SIG-M5 treated with dmso at 0.1 percent for 504 hours (cell line): ENCODE measurements around the gene C1QTNF12.
"Not testable (repeated sequence)": the region's sequence is repeated elsewhere in the genome, so short reads cannot be mapped to it uniquely, and the experiment has no call there.

ENCODE experiments used
- DNase-seq: peaks from one replicate; lab custom pipeline; 2025; ENCODE audit not compliant: unreplicated experiment; lab: John Stamatoyannopoulos, UW

C1QTNF12 gene

DNA sequence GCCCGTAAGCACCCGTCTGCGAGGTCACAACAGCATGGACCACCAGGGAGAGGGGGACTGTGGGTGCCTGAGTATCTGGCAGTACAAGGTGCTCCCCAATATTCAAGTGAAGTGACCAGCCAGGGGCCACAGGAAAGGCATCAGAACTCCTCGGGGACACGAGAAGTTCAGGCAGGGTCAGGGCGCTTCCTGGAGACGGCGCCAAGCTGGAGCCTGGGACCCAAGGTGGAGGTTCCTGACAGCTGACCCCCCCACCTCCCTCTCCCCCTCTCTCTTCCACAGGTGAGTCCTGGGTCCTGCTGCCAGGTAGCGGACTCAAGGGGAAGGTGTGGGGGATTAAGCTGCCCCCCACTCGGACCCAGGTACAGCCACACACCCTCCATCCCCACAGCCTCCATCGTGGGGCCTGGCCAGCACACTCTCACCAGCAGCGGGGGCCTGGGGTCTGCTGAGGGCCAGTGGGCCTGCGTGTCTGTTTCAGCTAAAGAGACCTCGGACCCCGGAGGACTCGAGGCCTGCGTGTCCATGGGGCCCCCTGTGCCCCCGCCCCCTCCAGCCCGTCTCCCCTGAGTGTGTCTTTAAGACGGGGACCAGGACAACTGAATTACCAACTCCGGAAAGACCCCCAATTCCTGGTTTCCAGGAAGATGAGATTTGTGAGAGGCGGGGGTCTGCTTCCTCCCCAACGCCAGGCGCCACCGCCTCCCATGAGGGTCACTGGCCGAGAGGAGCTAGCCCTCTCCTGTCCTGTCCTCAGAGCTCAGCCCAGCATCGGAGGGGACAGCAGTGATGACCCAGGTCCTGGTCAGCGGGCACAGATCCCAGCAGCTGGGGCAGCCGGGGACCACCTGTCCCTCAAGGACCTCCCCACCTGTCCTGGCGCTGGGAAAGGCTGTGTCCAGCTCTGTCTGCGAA, 46.3 kb downstream of the C1QTNF12 start:
- no peak for DNase-seq

DNA sequence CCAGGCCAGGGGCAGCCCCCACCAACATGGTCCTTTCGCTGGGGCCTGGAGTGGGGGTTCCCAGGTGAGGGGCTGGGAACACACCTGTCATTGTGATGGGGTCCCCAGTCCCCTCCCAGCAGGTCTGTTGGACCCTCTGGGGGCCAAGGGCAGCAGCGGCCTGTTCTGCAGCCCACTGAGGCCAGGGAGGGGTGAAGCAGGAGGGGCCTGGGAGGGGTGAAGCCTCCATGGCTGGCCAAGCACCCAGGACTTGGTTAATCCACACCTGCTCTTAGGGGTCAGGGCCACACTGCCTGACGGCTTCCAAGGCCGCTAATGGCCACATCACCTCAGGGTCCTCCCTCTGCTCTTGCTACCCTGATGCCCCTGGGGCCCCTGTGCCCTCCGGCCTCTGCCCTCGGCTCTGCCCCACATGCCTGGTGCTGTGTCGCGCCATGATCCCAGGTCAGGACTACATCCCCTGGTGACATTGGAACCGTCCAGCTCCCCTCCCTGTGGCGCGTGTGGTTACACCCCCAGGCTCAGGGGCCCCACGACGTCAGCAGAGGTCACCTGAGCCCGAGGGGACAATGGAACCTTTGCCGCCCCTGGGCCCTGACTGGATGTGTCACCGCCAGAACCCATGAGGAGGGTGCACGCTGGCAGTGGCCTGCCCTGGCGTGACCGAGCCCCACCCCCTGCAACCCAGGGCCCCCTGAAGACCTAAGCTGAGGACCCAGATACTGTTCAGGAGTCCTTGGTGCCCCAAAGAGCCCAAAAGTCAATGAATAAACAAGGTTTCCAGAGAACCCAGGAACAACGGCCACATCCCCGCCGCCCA, 47.2 kb downstream of the C1QTNF12 start:
- DNase-seq = no peak

DNA sequence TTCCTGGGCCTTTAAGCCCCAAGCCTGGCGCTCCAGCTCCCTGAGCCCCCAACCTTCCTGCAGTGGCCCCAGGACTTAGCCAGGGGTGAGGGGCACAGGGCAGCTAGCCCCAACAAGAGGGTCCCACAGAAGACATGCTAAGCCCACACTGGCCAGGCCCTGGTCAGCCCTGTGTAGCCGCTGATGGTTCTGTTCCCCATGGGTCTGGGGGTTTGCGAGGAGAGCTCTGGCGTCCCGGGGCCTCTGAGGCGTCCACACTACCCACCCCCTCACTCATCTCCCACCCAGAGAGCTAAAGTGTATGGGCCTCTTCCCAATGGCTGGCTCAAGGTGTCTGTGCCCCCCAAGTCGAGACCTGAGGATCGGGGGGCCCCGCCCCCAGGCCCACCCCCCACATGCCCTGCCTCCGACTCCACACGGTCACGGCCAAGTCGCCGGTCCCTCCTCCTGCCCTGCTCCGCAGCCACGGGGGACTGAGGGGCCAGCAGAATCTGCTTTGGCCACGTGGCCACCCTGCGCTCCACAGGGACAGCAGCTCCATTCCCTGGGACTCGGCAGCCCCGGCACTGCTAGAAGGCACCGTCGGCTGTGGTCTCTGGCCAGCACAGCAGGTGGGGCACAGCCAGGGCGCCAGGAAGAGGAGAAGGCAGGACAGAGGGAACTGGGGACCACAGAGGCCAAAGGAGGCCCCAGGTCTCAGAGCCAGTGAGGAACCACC, 47.9 kb downstream of the C1QTNF12 start:
- DNase-seq = no peak

DNA sequence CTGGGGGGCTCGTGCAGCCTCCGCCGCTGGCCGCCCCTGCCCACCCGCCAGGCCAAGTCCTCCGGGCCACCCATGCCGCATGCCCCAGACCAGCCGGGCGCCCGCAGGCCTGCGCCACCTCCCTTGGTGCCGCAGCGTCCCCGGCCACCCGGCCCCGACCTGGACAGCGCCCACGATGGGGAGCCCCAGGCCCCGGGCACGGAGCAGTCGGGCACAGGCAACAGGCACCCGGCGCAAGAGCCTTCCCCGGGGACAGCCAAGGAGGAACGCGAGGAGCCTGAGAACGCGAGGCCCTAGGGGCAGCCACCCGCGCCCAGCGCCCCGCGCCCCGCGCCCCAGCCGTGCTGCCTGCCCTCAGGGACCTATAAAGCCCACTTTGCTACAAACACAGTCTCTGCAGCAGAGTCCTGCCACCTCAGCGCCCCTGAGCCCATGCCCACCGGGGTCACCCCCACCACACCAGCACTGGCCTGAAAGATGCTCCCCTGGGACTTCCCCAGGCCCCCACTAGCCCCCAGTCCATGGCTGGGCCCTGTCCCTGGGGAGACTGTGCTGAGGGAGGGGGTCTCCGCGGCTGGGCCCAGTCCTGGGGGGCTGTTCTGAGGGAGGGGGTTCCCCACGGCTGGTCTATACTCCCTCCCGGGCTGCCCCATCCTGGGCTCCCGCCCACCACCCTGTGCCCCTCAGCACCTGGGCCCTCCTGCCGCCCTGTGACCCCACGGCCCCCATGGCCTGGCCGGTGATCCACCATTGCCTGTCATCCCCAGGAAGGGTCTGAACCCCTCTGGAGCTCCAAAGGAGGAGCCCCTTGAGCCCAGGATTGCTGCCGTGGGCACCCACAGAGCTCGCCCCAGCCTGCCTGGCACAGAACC, 48.7 kb downstream of the C1QTNF12 start:
- no peak for DNase-seq

DNA sequence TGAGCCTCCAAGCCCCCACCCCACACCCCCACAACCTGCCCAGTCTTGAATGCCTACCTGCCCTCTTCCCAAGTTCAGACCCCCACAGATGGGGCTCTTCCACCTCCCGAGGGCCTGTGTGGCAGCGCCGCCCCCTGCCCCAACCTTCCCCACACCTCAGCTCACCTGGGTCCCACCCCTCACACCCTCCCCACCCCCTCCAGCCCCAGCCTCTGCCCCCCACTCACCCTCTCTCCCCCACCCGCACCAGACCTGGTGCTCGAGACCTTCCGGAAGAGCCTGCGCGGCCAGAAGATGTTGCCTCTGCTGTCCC, 49.4 kb downstream of the C1QTNF12 start:
- no peak for DNase-seq

DNA sequence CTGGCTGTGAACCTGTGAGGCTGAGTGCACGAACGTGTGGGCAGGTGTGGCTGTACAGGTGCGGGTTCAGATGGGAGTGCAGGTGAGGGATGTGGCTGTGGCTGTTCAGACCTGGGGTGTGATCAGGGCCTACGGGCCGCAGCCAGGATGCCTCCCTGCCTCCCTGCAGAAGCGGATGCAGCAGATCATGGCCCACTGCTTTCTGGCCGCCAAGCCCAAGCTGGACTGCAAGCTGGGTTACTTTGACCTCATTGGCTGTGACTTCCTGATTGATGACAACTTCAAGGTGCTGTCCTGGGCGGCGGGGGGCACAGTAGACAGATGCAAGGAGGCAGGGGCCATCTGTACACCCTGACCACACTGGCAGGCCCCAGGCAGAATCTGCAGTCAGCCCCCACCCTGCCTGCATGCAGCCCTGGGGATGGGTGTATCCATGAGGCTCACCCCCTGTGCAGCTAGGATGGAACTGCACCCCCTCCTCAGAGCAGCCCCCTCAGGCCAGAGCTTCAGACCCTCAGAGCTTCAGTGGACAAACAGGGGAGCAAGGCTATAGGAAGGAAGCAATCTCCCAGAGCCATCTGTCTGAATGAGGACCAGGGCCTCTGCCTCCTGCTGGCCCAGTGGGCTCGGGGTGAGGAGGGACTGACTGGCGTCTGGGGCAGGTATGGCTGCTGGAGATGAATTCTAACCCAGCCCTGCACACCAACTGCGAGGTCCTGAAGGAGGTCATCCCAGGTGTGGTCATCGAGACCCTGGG, 49.9 kb downstream of the C1QTNF12 start:
- DNase-seq = no peak

DNA sequence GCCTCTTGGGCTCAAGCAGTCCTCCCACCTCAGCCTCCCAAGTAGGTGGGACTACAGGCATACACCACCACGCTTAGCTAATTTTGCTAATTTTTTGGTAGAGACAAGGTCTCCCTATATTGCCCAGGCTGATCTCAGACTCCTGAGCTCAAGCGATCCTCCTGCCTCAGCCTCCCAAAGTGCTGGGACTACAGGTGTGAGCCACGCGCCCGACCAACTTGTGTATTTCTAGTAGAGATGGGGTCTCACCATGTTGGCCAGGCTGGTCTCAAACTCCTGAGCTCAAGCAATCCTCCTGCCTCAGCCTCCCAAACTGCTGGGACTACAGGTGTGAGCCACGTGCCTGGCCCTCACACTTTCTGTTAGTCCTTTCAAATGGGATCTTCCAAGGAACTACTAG, 50.8 kb downstream of the C1QTNF12 start:
- not testable (repeated sequence) for DNase-seq

DNA sequence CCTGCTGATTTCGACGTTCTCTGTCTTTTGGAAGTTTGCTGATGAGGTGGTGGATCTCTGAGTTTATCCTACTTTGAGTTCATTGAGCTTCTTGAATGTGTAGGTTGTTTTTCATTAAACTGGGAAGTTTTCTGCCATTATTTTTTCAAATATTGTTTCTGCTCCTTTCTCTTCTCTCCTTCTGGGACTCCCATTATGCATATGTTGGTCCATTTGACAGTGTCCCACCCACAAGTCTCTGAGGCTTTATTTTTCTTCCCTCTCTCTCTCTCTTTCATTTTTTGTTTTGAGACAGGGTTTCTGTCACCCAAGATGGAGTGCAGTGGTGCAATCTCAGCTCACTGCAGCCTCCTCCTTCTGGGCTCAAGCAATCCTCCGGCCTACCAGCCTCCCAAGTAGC, 51.8 kb downstream of the C1QTNF12 start:
- no peak for DNase-seq
